A549 (cell line): ENCODE data around the gene WASHC2A. TPM values are rescaled to one million over a fixed set of nuclear protein-coding genes. Genes with fewer than 3 reads are reported as not detected.
A peak's percentile ranks its signal among the peaks of the same experiment; 100 is the strongest.
"Not testable (repeated sequence)": the region's sequence is repeated elsewhere in the genome, so short reads cannot be mapped to it uniquely, and the experiment has no call there.

Experiments
- ATAC-seq, 2 experiments: fragments of 200-7000 bp in 1 of 2; fragments of >200 bp in 1 of 2; cut with Nextera tagmentation in 1 of 2; cut with Tn5 transposase in 1 of 2; 3 replicates each; pipeline versions ENCODE4 v1.8.0 to v1.9.1; 2018 to 2020; ENCODE audit warnings: mild to moderate bottlenecking in 1 of 2, moderate library complexity in 1 of 2
- CTCF ChIA-PET: fragments of 300-600 bp; sonication (Branson Sonifier 250); formaldehyde crosslinking; extraction: SDS; loops from one replicate; lab custom pipeline; 2021; ENCODE audit warnings: antibody characterized with exemption, inconsistent platforms; lab: Yijun Ruan, JAX
- POLR2A ChIA-PET: fragments of 350-600 bp; formaldehyde crosslinking; extraction: SDS; loops from one replicate; lab custom pipeline; 2021; ENCODE audit warnings: antibody characterized with exemption, inconsistent platforms; lab: Yijun Ruan, JAX
- DNase-seq, 2 experiments: peaks; one replicate each; pipeline versions ENCODE4 v3.0.0 to v3.0.0-alpha.2; 2011 to 2016; ENCODE audit warnings: low read depth in 1 of 2, low spot score in 1 of 2
- FAIRE-seq: peaks from 2 replicates; lab custom pipeline; 2011; peaks lifted over from hg19 to GRCh38; lab: Jason Lieb, UNC
- H3K27ac ChIP-seq, 2 experiments: fragments of >200 bp; sonication (Bioruptor Twin); formaldehyde crosslinking; 3 replicates each; pipeline ENCODE4 v1.5.1; 2016 to 2017
- H3K4me1 ChIP-seq: fragments of >200 bp; sonication (Bioruptor Twin); formaldehyde crosslinking; 3 replicates; pipeline ENCODE4 v1.6.1; 2016
- H3K4me2 ChIP-seq: fragments of >200 bp; sonication (Bioruptor Twin); formaldehyde crosslinking; 3 replicates; pipeline ENCODE4 v1.6.1; 2016
- H3K4me3 ChIP-seq: fragments of >200 bp; sonication (Bioruptor Twin); formaldehyde crosslinking; 3 replicates; pipeline ENCODE4 v1.5.1; 2016
- H3K9me3 ChIP-seq: fragments of >200 bp; sonication (Bioruptor Twin); formaldehyde crosslinking; 3 replicates; pipeline ENCODE4 v1.6.1; 2016
- BCL3 ChIP-seq: fragments of >200 bp; sonication (Bioruptor Twin); formaldehyde crosslinking; IDR thresholded peaks from 3 replicates; pipeline ENCODE4 v1.6.1; 2016
- CBX8 ChIP-seq: fragments of 200-600 bp; sonication (generic); IDR thresholded peaks from 2 replicates; pipeline ENCODE4 v1.6.1; 2016
- HOXA7 ChIP-seq: fragments of 250-450 bp; sonication (Bioruptor Pico); IDR thresholded peaks from 2 replicates; pipeline ENCODE4 v1.5.0; 2020; ENCODE audit warnings: mild to moderate bottlenecking, moderate library complexity
- JUN ChIP-seq, 2 experiments: fragments of >200 bp; sonication (Bioruptor Twin); formaldehyde crosslinking; IDR thresholded peaks; 2 replicates in 1 of 2; 3 replicates in 1 of 2; pipeline ENCODE4 v1.6.1; 2016 to 2017
- KDM1A ChIP-seq: fragments of 200-600 bp; sonication (generic); IDR thresholded peaks from 2 replicates; pipeline ENCODE4 v1.6.1; 2016; ENCODE audit warnings: low read depth, mild to moderate bottlenecking
- REST ChIP-seq: fragments of 200-600 bp; sonication (generic); IDR thresholded peaks from 2 replicates; pipeline ENCODE4 v1.6.1; 2016; ENCODE audit warnings: antibody characterized with exemption, mild to moderate bottlenecking, moderate library complexity
- TFCP2L1 ChIP-seq: fragments of 250-450 bp; sonication (Bioruptor Pico); IDR thresholded peaks from 2 replicates; pipeline ENCODE4 v1.5.0; 2021; ENCODE audit warnings: mild to moderate bottlenecking
- ZSCAN20 ChIP-seq: fragments of 250-450 bp; sonication (Bioruptor Pico); IDR thresholded peaks from 2 replicates; pipeline ENCODE4 v1.8.0; 2022; ENCODE audit warnings: mild to moderate bottlenecking, moderate library complexity
- WGBS: methylation state at CpG from one replicate; pipeline ENCODE4 v1.1.6; 2017; ENCODE audit errors: missing lambda C conversion rate; 5-methylcytosine and 5-hydroxymethylcytosine counted together
- polyA plus RNA-seq, 4 experiments: library from polyadenylated mRNA; depleted of rRNA in 3 of 4; stranded (reverse); fragments of >200 nt; fragmentation: RNase III in 1 of 4; extraction: RNeasy Plus Mini Kit Qiagen cat#74134 plus additional on column Dnase treatment in 1 of 4; gene quantifications; 2 replicates in 3 of 4; 3 replicates in 1 of 4; pipeline ENCODE4 v1.2.3, GENCODE V29; 2011 to 2017

Gene WASHC2A
- polyA plus RNA-seq, 2 of the 4 experiments (the other 2 are of a cell fraction), result 14.0 to 18.0 TPM

DNA sequence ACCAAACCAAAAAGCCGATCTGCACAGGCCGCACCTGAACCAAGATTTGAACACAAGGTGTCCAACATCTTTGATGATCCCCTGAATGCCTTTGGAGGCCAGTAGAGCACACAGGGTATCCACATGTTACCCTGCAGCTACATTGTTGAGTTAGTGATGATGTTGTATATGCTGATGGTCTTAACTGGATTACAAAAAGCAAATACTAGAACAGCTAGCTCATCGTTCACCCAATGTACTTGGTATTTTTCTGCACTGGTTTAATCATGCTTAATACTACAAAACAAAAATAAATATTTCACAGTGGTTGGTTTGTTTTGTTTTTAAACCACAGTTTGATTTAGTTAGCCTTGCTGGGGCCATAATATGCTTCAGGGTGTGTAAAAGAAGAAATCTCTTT is 65.1 kb downstream of the WASHC2A start:
- POLR2A ChIA-PET, H3K4me2 ChIP-seq, DNase-seq, H3K4me3 ChIP-seq, H3K9me3 ChIP-seq, H3K27ac ChIP-seq, FAIRE-seq, H3K4me1 ChIP-seq, CTCF ChIA-PET, ATAC-seq: not testable (repeated sequence)
- WGBS, result 94% methylated on average over 3 of the region's 3 CpGs

DNA sequence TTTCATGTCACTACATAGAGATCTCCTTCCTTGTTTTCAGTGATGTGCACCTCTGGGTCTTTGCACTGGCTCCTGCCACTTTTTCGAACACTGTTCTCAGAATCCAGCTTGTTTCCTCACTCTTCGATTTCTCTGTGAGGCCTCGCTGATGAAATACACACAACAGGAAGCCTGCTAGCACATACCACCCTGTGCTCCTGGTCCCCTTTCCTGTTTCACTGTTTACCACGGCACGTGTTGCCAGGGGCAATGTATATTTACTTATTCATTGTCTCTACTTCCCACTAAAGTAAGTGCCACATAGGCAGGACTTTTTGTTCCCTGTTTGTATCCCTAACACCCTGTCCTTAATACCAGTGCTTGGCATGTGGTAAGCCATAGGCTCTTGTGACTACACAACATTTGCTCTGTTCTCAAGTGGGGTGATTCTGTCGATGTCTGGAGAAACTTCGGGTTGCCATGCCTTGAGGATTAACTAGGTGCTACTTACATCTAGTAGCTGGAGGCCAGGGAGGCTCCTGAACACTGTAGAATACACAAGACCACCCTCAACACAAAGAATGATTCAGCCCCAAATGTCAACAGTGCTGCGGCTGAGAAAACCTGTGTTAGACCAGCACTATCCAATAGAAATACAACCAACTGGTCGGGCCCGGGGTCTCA is 75.9 kb downstream of the WASHC2A start:
- H3K4me1 ChIP-seq, ATAC-seq, FAIRE-seq, DNase-seq, H3K4me3 ChIP-seq, H3K27ac ChIP-seq, H3K4me2 ChIP-seq, H3K9me3 ChIP-seq, CTCF ChIA-PET, POLR2A ChIA-PET: not testable (repeated sequence)
- WGBS, result 23% methylated on average over 8 of the region's 10 CpGs

DNA sequence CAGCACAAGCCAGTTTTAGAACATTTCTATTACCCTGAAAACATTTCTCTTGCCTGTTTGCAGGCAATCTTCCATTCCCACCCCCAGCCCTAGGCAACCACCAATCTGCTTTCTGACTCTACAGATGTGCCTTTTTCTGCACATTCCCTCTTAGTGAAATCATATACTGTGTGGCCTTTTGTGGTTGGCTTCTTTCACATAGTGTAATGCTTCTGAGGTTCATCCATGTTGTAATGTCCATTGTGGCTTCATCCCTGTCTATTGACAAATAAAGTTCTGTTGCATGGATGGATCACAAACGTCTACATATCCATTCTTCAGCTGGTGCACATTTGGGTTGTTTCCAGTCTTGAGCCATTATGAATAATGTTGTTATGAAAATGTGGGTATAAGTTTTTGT is 77.8 kb downstream of the WASHC2A start:
- POLR2A ChIA-PET, CTCF ChIA-PET, H3K27ac ChIP-seq, FAIRE-seq, ATAC-seq, H3K4me3 ChIP-seq, H3K9me3 ChIP-seq, H3K4me1 ChIP-seq, H3K4me2 ChIP-seq, DNase-seq: not testable (repeated sequence)
- 0% methylated on average over 1 of the region's 1 CpG for WGBS

DNA sequence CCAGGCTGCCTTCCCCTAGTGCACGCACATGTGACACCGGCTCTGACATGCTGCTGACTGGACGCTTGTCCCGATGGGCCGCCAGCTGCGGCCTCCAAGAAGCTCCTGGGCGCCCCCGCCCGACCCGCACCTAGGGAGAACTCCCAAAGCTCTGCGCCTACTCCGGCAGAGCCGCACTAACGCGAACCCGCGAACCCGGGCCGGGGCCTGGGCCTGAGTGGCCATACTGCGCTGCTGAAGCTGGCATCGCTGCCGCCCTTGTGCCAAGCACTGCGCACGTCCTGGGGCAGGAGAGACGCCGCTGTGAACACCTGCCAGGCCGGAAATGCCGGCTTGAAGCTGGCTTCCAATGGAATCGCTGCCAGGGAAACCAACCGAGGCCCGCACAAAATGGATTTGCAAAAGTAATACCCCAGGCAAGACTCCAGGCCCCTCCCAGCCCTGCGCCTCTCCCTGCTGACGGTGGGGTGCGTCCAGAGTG is 85.1 kb downstream of the WASHC2A start:
- ATAC-seq, result peak; percentile 76 to 78
- CTCF ChIA-PET, result no interaction called here
- POLR2A ChIA-PET, result no interaction called here

DNA sequence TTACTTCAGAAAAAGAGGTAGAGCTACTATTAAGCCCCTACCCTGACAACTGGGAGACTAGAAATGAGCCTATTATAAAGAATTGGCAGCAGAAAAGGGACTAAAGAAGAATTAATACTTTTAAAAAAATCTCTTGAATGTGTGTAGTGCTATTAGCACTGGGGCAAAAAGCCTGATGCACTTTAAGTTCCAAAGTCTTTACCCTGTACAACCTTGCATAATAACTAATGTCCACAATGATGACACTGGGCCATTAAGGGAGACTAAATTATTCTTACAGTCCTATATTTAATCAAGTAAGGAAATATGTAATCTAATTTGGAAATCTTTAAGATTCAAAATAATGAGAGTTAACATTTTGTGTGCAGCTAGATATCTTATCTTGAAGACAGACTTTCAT is 90.1 kb downstream of the WASHC2A start:
- H3K9me3 ChIP-seq, DNase-seq, CTCF ChIA-PET, H3K27ac ChIP-seq, H3K4me3 ChIP-seq, H3K4me1 ChIP-seq, H3K4me2 ChIP-seq, ATAC-seq, POLR2A ChIA-PET, FAIRE-seq: not testable (repeated sequence)

More for the DNA sequence above, 85.1 kb downstream of the WASHC2A start:
- Histone ChIP-seq H3K4me1 (no peaks in the 10 kb centered on the region), H3K27ac (peak overlapping the region in 1 of 2 experiments; percentile 46; a peak in 1 of 6 replicates), H3K9me3 (no peaks in the 10 kb centered on the region), H3K4me3 (peak overlapping the region; percentile 33; the same call in 1 of the 3 replicates), H3K4me2 (peak overlapping the region; percentile 64)
- no peak for DNase-seq
- 15% methylated on average over 11 of the region's 34 CpGs for WGBS
- TF ChIP-seq HOXA7 (CRISPR knock-in tag) (no peak), JUN (IDR thresholded peaks at IDR 0.05) (no peak), REST (no peak), TFCP2L1 (CRISPR knock-in tag) (no peak), BCL3 (no peak), ZSCAN20 (CRISPR knock-in tag) (no peak), KDM1A (no peak), CBX8 (no peak)
- no peak for FAIRE-seq

- CTCF ChIA-PET, H3K4me3 ChIP-seq, H3K4me2 ChIP-seq, H3K9me3 ChIP-seq, ATAC-seq, DNase-seq, H3K4me1 ChIP-seq, POLR2A ChIA-PET, H3K27ac ChIP-seq, FAIRE-seq: not testable (repeated sequence)
- 20% methylated on average over 2 of the region's 2 CpGs for WGBS
These were observed 92.1 kb downstream of the WASHC2A start for GRCh38 chr10:50159856-50160255.

DNA sequence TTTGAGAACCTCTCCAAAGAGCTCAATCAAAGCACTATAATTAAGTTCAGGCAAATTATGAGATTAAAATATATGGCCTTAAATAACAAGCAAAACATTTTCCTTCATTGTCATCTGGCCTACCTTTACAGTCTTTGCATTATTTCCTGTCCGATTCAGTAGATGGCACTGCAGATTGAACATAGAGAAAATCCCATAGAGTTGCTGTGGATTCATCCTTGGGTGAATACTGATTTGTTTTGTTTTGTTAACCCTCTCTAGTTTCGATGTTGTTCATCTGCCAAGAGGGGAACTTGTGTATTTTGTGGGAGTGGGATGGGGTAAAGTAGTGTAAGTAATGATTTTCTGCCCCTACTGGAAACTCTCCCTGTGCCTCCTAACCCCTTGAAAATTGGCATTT is 97.3 kb downstream of the WASHC2A start:
- POLR2A ChIA-PET, H3K9me3 ChIP-seq, H3K4me3 ChIP-seq, CTCF ChIA-PET, H3K4me2 ChIP-seq, H3K4me1 ChIP-seq, H3K27ac ChIP-seq, FAIRE-seq, DNase-seq: not testable (repeated sequence)
- ATAC-seq, result peak in 1 of 2 experiments; percentile 35; a peak in 1 of 6 replicates
- WGBS, result 24% methylated on average over 2 of the region's 2 CpGs

GRCh38 chr10:50167833-50168232 is 100.1 kb downstream of the WASHC2A start:
- WGBS, result 80% methylated on average over 3 of the region's 3 CpGs
- H3K27ac ChIP-seq, H3K4me2 ChIP-seq, POLR2A ChIA-PET, CTCF ChIA-PET, H3K4me3 ChIP-seq, ATAC-seq, DNase-seq, H3K4me1 ChIP-seq, FAIRE-seq, H3K9me3 ChIP-seq: not testable (repeated sequence)
